Measurements from ENCODE around the gene PARPBP. TPM values are rescaled to one million over a fixed set of nuclear protein-coding genes. Genes with fewer than 3 reads are reported as not detected.

Gene PARPBP
- total and polyA plus RNA-seq, 10 donors = 2.9 to 7.7 (median 5.1) TPM

- Histone ChIP-seq H3K4me1 (no peaks in the 10 kb centered on the region), H3K36me3 (peaks cover 0 to 56% (median 9%) of the 10 kb centered on the region in 6 donors), H3K27me3 (replicated peaks in 1 of 7) (no peaks in the 10 kb centered on the region), H3K27ac (no peak overlapping the region), H3K9me3 (peaks cover 0 to 7% (median 0%) of the 10 kb centered on the region in 8 donors), H3K4me3 (no peak overlapping the region)
- DNase-seq = no peak
- TF ChIP-seq POLR2A (IDR thresholded peaks at IDR 0.05) (no peak), CTCF (IDR thresholded peaks at IDR 0.05 in 8 of 11, conservative IDR thresholded peaks at IDR 0.05 in 3 of 11) (no peak)
- intact Hi-C loops (cut with DNase I; ENCODE audit: low total_unique reads) = no loop called here
Measured at GRCh38 chr12:102093319-102093718, 26.7 kb upstream of the PARPBP start.

GRCh38 chr12:102095677-102096263 is 24.2 kb upstream of the PARPBP start:
- Histone ChIP-seq H3K9me3 (no peaks in the 10 kb centered on the region), H3K4me3 (no peak overlapping the region), H3K4me1 (no peaks in the 10 kb centered on the region), H3K27ac (no peak overlapping the region), H3K36me3 (peaks cover 0 to 67% (median 16%) of the 10 kb centered on the region in 6 donors), H3K27me3 (replicated peaks in 1 of 7) (no peaks in the 10 kb centered on the region)
- TF ChIP-seq POLR2A (IDR thresholded peaks at IDR 0.05) = no peak
- peak in 5 of 11 experiments; percentile 29 to 52 (median 36) for TF ChIP-seq CTCF (IDR thresholded peaks at IDR 0.05 in 8 of 11, conservative IDR thresholded peaks at IDR 0.05 in 3 of 11)
- no peak for TF ChIP-seq POLR2AphosphoS5 (IDR thresholded peaks at IDR 0.05)
- 87 to 94% (median 91%) methylated on average over 2 of the region's 2 CpGs for WGBS, 5 donors
- no peak for DNase-seq
- intact Hi-C loops (cut with DNase I; ENCODE audit: low total_unique reads) = no loop called here

- H3K27me3 ChIP-seq (replicated peaks in 1 of 7) = no peaks in the 10 kb centered on the region
- TF ChIP-seq POLR2AphosphoS5 (IDR thresholded peaks at IDR 0.05) = no peak
- no peak for DNase-seq
- H3K9me3 ChIP-seq = no peaks in the 10 kb centered on the region
- WGBS, 5 donors = 87 to 94% (median 90%) methylated on average over 3 of the region's 3 CpGs
- H3K4me3 ChIP-seq = no peak overlapping the region
- H3K36me3 ChIP-seq = peaks cover 0 to 70% (median 16%) of the 10 kb centered on the region in 6 donors
- H3K27ac ChIP-seq = no peak overlapping the region
- intact Hi-C loops (cut with DNase I; ENCODE audit: low total_unique reads) = no loop called here
- no peaks in the 10 kb centered on the region for H3K4me1 ChIP-seq
Measured at GRCh38 chr12:102096855-102097254, 23.1 kb upstream of the PARPBP start.

GRCh38 chr12:102106905-102107304 is 13.1 kb upstream of the PARPBP start:
- H3K27me3 ChIP-seq (replicated peaks in 1 of 7) = no peaks in the 10 kb centered on the region
- TF ChIP-seq POLR2AphosphoS5 (IDR thresholded peaks at IDR 0.05) (no peak), POLR2A (IDR thresholded peaks at IDR 0.05) (no peak), CTCF (IDR thresholded peaks at IDR 0.05 in 8 of 11, conservative IDR thresholded peaks at IDR 0.05 in 3 of 11) (no peak)
- H3K27ac ChIP-seq = no peak overlapping the region
- intact Hi-C loops (cut with DNase I; ENCODE audit: low total_unique reads) = no loop called here
- H3K4me1 ChIP-seq = no peaks in the 10 kb centered on the region
- DNase-seq = no peak
- WGBS, 5 donors = 92 to 99% (median 95%) methylated on average over 3 of the region's 3 CpGs
- H3K9me3 ChIP-seq = peaks cover 0 to 17% (median 7%) of the 10 kb centered on the region in 8 donors
- H3K4me3 ChIP-seq = no peak overlapping the region
- H3K36me3 ChIP-seq = peaks cover 0 to 97% (median 54%) of the 10 kb centered on the region in 6 donors
